GM21367 (cell line): ENCODE data around the gene TIGAR.

Experiments used
- ATAC-seq: cut with Tn5 transposase; IDR thresholded peaks from one replicate; pipeline ENCODE4 v1.9.1; 2021; ENCODE audit not compliant: unreplicated experiment

The TIGAR gene

GRCh38 chr12:4320853-4321701, at the start of gene TIGAR:
Gene TIGAR (plus strand): TSS chr12:4321213. CDS start chr12:4321272, 59 bp downstream.
- peak; percentile 95 for ATAC-seq

DNA sequence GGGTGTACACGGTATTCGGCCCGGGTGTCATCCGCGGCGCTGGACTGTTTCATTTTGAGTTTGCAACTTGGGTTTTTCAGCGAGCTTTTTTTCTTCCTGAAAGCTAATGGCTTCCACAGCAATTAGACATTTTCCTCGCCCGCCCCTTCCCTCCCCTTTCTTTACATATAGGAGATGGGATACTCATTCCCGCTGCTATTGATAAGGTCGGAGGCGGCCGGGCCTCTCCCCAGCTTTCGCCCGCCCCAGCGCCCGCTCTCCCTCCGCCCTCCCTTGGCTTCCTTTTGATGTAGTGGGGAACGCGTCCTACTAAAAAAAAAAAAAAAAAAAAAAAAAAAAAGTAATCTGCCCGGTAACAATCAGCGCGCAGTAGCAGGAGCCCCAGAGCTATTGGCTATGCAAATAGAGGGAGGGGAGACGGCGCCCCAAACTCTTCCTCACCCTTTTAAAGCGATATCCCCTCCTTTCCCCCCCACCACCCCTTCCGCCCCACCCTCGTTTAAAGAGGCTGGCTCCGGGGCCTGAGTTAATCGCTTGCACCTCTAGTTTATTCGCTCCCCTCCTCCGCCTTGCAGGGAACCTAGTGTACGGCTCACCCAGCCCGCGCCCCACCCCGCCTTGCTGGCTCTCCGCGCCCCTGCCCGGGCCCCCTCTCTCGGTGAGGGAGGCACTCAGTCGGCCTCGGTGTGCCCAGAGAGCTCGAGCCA, 49.1 kb upstream of the TIGAR start:
- ATAC-seq, result peak; percentile 36

GRCh38 chr12:4272424-4273272, 48.4 kb upstream of the TIGAR start:
- ATAC-seq, result peak; percentile 1

GRCh38 chr12:4273273-4273651, 47.8 kb upstream of the TIGAR start:
- no peak for ATAC-seq

DNA sequence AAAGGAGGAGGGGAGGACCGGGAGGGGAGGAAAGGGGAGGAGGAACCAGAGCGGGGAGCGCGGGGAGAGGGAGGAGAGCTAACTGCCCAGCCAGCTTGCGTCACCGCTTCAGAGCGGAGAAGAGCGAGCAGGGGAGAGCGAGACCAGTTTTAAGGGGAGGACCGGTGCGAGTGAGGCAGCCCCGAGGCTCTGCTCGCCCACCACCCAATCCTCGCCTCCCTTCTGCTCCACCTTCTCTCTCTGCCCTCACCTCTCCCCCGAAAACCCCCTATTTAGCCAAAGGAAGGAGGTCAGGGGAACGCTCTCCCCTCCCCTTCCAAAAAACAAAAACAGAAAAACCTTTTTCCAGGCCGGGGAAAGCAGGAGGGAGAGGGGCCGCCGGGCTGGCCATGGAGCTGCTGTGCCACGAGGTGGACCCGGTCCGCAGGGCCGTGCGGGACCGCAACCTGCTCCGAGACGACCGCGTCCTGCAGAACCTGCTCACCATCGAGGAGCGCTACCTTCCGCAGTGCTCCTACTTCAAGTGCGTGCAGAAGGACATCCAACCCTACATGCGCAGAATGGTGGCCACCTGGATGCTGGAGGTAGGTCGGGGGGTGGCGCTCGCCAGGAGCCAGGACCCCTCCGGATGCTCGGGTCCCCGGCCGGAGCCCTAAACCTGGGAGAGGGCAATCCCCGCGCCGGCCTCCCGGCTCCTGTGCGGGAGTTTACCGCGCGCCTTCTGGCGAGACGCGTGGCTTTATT, 47.2 kb upstream of the TIGAR start, which contains the start of gene CCND2:
TSS of gene CCND2 (plus strand) at position 111 of the 744 bp plus-strand sequence. CDS start at position 390, 279 bp downstream.
- no peak for ATAC-seq

DNA sequence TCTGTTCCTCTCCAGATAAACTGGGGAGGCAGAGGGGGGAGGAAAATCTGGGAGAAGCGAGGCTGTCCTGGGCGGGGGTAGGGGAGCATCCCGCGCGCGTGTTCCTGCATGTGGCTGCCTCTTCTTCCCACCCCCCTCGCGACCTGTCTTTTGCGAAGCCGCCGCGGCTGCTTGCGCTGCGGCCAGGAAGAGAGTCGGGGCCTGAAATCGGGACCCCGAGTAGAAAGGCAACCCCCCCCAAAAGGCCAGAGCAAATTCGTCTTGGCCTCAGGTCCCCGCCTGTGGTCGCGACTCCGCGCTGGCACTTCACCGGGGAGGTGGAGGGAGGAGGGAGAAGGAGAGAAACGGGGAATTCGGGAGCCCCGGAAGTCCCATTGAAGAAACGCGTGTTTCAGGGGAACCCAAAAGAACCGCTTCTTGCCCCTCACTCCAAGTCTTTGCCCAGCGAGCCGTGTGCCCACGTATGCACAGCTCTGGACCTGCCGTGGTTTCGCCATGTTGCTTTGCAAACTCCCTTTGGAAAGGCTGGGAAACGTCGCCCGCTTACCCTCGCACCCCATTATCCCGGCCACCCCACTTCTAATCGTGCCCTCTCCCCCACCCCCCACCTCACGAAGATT, 46.5 kb upstream of the TIGAR start:
- ATAC-seq, result no peak

- no peak for ATAC-seq
Observed at GRCh38 chr12:4275016-4275869, 45.8 kb upstream of the TIGAR start.

DNA sequence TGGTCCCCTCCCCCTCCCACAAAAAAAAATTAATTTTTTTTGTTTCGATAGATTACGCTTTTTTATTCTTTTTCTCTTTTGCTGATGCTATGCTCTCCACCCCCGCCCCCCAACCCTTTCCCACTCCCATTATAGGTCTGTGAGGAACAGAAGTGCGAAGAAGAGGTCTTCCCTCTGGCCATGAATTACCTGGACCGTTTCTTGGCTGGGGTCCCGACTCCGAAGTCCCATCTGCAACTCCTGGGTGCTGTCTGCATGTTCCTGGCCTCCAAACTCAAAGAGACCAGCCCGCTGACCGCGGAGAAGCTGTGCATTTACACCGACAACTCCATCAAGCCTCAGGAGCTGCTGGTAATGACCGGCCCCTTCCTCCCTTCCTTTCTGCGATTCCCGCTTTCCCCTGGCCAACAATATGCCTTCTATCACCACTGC, 45.1 kb upstream of the TIGAR start:
- ATAC-seq, result no peak

DNA sequence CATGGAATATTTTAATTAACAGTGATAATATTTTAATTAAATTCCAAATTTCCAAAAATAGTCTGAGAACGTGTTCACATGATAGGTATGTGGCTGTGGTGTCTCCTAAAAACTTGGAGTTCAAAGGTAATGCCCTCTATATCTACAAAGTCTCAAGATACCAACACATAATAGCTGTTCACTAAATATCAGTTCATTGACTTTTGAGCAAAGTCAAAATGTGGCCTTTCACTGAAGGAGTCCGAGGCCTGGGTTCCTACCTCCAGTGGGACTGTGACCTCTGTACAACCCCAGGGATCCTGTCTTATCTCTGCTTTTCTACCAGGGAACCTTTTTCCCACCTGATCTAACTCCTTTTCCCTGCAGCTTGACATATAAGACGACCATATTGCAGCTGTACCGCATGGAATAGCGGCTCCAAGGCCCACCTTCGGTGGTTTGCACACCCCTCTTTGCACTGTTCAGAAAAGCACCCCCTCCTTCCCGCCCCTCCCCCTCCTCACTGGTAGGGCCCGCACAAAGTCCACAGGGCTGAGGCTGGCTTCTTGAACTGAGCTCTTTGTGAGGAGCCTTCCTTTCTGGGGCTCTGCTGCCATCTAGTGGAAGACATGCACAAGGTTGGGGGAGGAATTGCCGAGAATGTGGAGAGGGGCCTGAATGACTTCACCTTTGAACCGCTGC, 44.3 kb upstream of the TIGAR start:
- ATAC-seq, result no peak

DNA sequence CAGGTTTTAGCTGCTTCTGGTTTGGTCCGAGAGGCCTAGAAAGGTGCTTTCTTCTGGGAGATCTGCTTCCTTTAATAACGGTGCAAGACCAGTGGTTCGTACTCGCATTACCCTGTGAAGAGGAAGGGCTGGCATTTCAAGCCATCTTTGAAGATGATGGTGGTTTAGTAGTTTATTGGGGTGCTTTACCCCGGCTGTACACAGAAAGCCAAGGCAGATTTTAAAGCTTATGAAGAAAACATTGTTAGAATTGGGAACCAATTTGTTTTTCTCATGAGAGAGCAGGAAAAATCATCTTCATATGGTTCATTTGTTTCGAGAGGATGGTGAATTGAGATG, 43.8 kb upstream of the TIGAR start:
- ATAC-seq, result no peak

GRCh38 chr12:4277857-4278256, 43.2 kb upstream of the TIGAR start:
- no peak for ATAC-seq

DNA sequence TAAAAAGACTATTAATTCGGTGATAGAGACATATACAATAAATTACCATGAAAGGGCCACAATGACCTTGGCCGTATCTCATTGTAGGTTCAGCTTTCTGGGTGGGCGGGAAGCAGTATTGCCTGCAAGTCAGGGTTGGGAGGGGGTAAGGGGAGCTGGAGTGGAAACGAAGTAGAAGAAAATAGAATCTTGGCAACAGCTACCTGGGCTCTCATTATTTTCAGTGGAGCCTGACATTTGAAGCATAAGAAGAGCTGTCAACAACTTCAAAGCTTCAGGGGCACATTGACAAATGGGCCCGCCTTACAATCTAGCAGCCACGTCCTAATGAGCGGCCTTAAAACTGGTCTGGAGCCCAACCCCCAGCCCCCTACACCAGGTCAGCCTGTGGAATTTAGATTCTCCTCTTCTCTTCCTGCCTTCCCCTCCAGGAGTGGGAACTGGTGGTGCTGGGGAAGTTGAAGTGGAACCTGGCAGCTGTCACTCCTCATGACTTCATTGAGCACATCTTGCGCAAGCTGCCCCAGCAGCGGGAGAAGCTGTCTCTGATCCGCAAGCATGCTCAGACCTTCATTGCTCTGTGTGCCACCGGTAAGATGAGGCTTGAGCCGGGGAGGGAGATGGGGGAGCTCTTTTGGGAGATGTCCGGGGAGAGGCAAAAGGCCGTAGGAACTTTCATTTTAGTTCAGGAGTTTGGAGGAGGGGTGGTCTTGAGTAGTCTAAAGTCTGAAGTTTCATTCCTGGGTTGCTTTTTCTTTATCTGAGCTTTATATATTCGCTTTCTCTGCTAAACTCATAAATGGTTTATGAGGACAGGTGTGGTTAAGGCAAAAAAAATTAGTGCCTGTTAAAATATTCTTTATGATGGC, 42.5 kb upstream of the TIGAR start:
- ATAC-seq, result no peak

DNA sequence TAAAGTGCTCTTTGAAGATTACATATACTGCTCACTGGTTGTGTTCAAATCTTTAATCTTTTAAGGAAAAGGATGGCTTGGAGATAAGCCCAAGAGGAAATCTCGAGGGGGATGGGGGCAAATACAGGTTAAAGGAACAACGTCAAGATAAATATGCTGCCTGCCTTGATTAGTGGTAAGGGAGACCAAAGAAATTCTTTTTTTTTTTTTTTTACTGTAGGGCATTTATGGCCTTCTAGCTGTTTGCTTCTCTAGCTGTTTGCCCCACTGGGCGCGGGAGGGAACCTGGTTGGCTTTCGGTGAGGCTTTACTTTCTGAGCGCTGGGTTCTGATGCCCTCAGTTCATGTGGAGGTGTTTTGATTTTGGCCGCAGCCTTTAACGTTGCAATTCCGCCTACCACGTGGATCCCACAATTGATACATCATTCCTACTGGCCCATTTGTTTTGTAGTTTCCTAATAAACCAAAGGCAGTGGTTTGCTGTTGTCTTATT, 41.8 kb upstream of the TIGAR start:
- ATAC-seq, result no peak

DNA sequence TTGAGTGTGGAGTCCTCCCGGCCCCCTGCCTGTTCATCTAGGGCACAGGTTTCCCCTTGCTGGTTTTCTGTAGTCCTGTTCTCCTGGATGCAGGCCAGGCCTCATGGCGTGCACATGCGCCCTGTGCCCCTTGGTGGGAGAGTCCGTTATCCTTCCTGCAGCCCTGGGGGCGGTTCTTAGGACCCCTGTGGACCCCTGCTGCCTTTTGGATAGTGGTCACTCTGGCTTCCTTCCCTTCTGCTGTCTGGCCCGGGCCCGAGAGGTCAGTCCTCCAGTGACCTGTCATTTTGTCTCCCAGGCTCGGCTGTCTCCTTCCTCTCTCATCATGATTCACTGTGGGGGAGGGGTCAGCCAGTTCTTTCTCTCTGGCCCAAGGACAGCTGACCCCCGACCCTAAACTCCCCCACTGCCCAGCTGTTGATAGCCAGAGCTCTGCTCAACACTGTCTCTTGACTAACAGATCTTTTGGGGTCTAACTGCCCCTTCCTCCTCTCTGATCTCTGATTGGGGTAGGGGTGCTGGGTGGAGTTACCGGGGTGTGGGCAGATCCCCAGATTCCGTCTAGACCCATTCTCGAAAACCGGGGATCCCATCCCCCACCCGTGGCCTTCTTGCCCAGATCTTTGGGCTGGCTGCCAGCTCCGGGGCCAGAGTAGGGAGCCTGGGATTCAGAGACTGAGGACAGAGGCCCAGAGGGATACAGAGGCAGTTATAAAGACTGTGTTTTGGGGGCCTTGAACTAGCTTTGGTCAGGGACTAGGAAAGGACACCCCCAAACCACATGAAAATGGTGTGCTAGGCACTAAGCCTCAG, 40.5 kb upstream of the TIGAR start:
- no peak for ATAC-seq

DNA sequence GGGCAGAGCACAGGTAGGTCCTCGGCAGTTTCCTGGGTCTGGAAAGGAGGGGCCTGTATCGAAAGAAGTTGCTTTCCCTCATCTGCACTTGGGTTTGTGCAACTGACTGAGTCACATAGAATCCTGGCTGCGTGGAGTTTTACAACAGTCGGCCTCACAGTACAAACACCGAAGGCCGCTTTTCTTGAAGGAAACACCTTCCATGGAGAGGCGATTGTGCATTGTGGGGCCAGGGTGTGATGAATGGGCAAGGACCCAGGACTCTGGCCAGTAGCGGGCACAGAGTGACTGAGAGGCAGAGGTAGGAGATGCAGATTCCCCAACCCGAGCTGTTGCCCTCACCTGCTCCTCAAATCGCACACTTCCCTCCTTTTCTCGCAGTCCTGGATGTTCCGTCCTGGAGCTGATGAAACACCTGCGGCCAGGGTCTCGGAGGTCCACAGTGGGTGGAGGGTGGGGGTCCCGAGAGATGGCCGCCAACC, 39.8 kb upstream of the TIGAR start:
- ATAC-seq, result no peak

GRCh38 chr12:4282103-4282891, 38.7 kb upstream of the TIGAR start:
- ATAC-seq, result no peak
